Mucosa of stomach (tissue), 1 donor: ENCODE data around the gene HERC3.

Experiments used
- H3K27me3 ChIP-seq: one replicate; pipeline ENCODE4 v1.7.0; 2013; ENCODE audit warnings: mild to moderate bottlenecking, low read length; ENCODE audit not compliant: control insufficient read depth, insufficient read depth
- H3K36me3 ChIP-seq: one replicate; pipeline ENCODE4 v1.7.0; 2013; ENCODE audit warnings: low read length; ENCODE audit not compliant: control insufficient read depth, insufficient read depth
- H3K4me1 ChIP-seq: one replicate; pipeline ENCODE4 v1.7.0; 2013; ENCODE audit warnings: mild to moderate bottlenecking, low read length; ENCODE audit not compliant: control insufficient read depth, insufficient read depth
- H3K4me3 ChIP-seq: one replicate; pipeline ENCODE4 v1.7.0; 2013; ENCODE audit warnings: low read length
- H3K9ac ChIP-seq: one replicate; pipeline ENCODE4 v1.7.0; 2013; ENCODE audit warnings: mild to moderate bottlenecking, low read length, moderate library complexity
- H3K9me3 ChIP-seq: one replicate; pipeline ENCODE4 v1.7.0; 2013; ENCODE audit warnings: mild to moderate bottlenecking, low read length, moderate library complexity; ENCODE audit not compliant: control insufficient read depth
- donor health status: Pancreatic carcinoma.

HERC3 gene

DNA sequence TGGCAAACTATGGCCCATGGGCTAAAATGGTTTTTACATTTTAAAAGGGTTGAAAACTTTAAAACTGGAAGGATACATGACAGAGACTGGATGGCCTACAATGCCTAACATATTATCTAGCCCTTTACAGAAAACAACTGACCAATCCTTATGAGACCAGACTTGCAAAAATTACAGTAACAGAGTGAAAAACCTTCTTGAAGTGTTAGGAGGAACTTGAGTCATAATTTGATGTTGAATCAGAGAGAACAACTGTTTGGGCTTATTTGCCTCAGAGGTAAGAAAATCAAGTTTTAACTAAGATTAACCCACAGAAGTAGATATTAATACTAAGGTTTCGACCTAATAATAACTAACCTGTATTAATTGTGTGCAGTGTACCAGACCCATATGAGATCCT, 117.7 kb downstream of the HERC3 start:
- H3K9ac ChIP-seq = no peak overlapping the region
- H3K4me3 ChIP-seq = no peak overlapping the region
- no peaks in the 10 kb centered on the region for H3K4me1 ChIP-seq
- no peaks in the 10 kb centered on the region for H3K27me3 ChIP-seq
- no peaks in the 10 kb centered on the region for H3K9me3 ChIP-seq
- no peaks in the 10 kb centered on the region for H3K36me3 ChIP-seq

- H3K4me3 ChIP-seq = no peak overlapping the region
- no peaks in the 10 kb centered on the region for H3K36me3 ChIP-seq
- no peaks in the 10 kb centered on the region for H3K9me3 ChIP-seq
- no peak overlapping the region for H3K9ac ChIP-seq
- no peaks in the 10 kb centered on the region for H3K27me3 ChIP-seq
- no peaks in the 10 kb centered on the region for H3K4me1 ChIP-seq
These were observed 121.5 kb downstream of the HERC3 start for GRCh38 chr4:88713782-88714181.

- H3K9me3 ChIP-seq = no peaks in the 10 kb centered on the region
- H3K27me3 ChIP-seq = no peaks in the 10 kb centered on the region
- H3K9ac ChIP-seq = no peak overlapping the region
- H3K4me1 ChIP-seq = no peaks in the 10 kb centered on the region
- no peak overlapping the region for H3K4me3 ChIP-seq
- H3K36me3 ChIP-seq = no peaks in the 10 kb centered on the region
These were observed 125.8 kb downstream of the HERC3 start for GRCh38 chr4:88718098-88718497.

DNA sequence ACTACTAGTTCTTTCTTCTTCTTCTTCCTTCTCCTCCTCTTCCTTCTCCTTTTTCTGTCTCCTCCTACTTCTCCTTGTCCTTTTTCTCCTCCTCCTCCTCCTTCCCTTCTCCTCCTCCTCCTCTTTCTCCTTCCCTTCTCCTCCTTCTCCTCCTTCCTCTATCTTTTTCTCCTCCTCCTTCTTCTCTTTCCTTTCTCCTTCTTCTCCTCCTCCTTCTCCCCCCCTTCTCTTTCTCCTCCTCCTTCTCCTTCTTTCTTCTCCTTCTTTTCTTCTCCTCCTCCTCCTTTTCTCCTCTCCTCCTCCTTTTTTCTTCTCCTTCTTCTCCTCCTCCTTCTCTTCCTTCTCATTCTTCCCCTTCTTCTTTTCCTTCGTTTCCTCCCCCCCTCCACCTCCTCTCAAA, 127.1 kb downstream of the HERC3 start:
- Histone ChIP-seq H3K9ac (no peak overlapping the region), H3K27me3 (no peaks in the 10 kb centered on the region), H3K36me3 (no peaks in the 10 kb centered on the region), H3K9me3 (no peaks in the 10 kb centered on the region), H3K4me1 (no peaks in the 10 kb centered on the region), H3K4me3 (no peak overlapping the region)

DNA sequence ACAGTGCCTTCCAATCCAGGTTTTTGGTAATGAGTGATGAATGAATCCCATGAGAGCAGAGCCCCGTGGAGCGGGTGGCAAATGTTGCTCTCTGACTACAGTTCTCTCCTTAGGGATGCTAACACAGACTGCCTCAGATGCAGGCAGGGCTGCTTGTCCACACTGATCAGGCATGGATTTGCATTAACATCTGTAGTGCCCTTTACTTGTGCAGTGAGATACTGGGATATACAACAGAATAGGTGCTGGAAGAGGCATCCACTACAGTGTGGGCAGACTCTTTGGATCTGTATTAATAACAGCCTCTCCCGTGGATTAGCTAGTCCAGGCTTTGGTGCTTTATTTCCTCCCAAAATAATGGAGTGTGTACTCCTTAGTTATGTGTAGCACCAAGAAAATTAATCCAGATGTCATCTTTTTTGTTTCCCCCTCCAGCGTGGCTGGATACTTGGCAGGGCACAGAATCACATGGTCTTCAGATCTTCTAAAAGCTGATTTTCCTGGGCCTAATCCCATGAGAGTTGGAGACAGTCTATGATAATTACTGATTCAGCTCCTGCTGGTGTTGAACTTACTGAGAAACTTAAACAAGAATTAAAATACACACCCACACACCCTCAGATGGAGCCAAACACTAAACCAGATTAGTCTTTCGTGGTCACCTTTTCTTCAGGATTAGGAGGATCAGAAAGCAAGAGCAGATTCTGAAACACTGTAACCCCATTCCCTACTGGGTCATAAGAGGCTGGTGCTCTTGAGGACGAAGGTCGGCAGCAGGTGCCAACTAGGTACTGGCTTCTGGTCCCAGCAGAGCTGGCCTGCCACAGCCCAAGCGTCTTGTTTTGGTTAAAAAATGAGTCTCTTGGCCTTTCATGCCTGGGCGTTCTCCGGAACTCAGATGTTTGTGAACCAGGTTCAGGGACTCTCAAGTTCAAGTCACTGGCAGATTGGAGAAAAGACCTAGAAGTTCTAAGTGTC, 128.5 kb downstream of the HERC3 start:
- Histone ChIP-seq H3K27me3 (no peaks in the 10 kb centered on the region), H3K9ac (no peak overlapping the region), H3K36me3 (no peaks in the 10 kb centered on the region), H3K4me3 (no peak overlapping the region), H3K4me1 (no peaks in the 10 kb centered on the region), H3K9me3 (no peaks in the 10 kb centered on the region)

- Histone ChIP-seq H3K27me3 (no peaks in the 10 kb centered on the region), H3K4me1 (no peaks in the 10 kb centered on the region), H3K36me3 (peaks cover 5% of the 10 kb centered on the region)
These were observed 130.0 kb downstream of the HERC3 start for GRCh38 chr4:88722276-88722780.

GRCh38 chr4:88722828-88723227, 130.5 kb downstream of the HERC3 start:
- Histone ChIP-seq H3K9me3 (no peaks in the 10 kb centered on the region), H3K36me3 (peaks cover 5% of the 10 kb centered on the region), H3K9ac (no peak overlapping the region), H3K27me3 (no peaks in the 10 kb centered on the region), H3K4me1 (no peaks in the 10 kb centered on the region), H3K4me3 (no peak overlapping the region)

More at GRCh38 chr4:88722276-88722780, 130.0 kb downstream of the HERC3 start:
- Histone ChIP-seq H3K4me3 (no peak overlapping the region), H3K9ac (no peak overlapping the region), H3K9me3 (no peaks in the 10 kb centered on the region)

DNA sequence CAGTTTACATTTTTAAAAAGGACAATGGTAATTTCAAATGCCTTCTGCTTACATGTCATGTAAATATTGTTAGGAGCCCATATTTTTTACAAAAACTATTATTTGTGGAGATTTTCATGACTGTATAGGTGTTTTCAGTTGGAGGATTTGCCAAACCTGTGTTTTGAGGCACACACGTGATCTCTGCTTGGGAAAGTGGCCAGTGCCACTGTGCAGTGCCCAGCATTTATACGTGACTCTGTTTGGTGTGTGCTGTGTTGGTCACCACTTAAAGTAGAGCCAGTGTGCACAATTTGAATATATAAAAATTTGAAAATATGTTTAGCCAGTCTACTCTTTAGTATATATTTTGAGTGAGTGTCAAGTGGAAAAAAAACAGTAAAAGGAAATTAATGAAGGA, 132.1 kb downstream of the HERC3 start:
- Histone ChIP-seq H3K36me3 (peaks cover 5% of the 10 kb centered on the region), H3K9me3 (no peaks in the 10 kb centered on the region), H3K9ac (no peak overlapping the region), H3K4me1 (no peaks in the 10 kb centered on the region), H3K4me3 (no peak overlapping the region), H3K27me3 (no peaks in the 10 kb centered on the region)

GRCh38 chr4:88725143-88725542, 132.9 kb downstream of the HERC3 start:
- Histone ChIP-seq H3K4me1 (no peaks in the 10 kb centered on the region), H3K27me3 (no peaks in the 10 kb centered on the region), H3K36me3 (peaks cover 5% of the 10 kb centered on the region)

GRCh38 chr4:88725986-88726385, 133.7 kb downstream of the HERC3 start:
- no peaks in the 10 kb centered on the region for H3K9me3 ChIP-seq
- no peaks in the 10 kb centered on the region for H3K4me1 ChIP-seq
- no peak overlapping the region for H3K4me3 ChIP-seq
- H3K36me3 ChIP-seq = peaks cover 5% of the 10 kb centered on the region
- H3K9ac ChIP-seq = no peak overlapping the region
- H3K27me3 ChIP-seq = no peaks in the 10 kb centered on the region

More at GRCh38 chr4:88725143-88725542, 132.9 kb downstream of the HERC3 start:
- H3K4me3 ChIP-seq = no peak overlapping the region
- H3K9me3 ChIP-seq = no peaks in the 10 kb centered on the region
- H3K9ac ChIP-seq = no peak overlapping the region

GRCh38 chr4:88728146-88728545, 135.9 kb downstream of the HERC3 start:
- Histone ChIP-seq H3K9me3 (no peaks in the 10 kb centered on the region), H3K36me3 (peaks cover 5% of the 10 kb centered on the region), H3K9ac (no peak overlapping the region), H3K4me1 (no peaks in the 10 kb centered on the region), H3K27me3 (no peaks in the 10 kb centered on the region), H3K4me3 (no peak overlapping the region)

GRCh38 chr4:88729146-88729760, 137.0 kb downstream of the HERC3 start:
- H3K4me1 ChIP-seq = no peaks in the 10 kb centered on the region
- no peak overlapping the region for H3K9ac ChIP-seq
- peaks cover 5% of the 10 kb centered on the region for H3K36me3 ChIP-seq
- no peak overlapping the region for H3K4me3 ChIP-seq
- H3K27me3 ChIP-seq = no peaks in the 10 kb centered on the region
- H3K9me3 ChIP-seq = no peaks in the 10 kb centered on the region
